CD14-positive monocyte (primary cell): ENCODE results near the gene C2CD2. TPM values are rescaled to one million over a fixed set of nuclear protein-coding genes. Genes with fewer than 3 reads are reported as not detected.

Source experiments
- DNase-seq, 3 donors: peaks; one replicate each; pipeline ENCODE4 v3.0.0-alpha.2; 2011 to 2022
- H2AFZ ChIP-seq: 2 replicates; pipeline ENCODE4 v1.6.0; 2012; ENCODE audit warnings: mild to moderate bottlenecking, low read depth, low read length, inconsistent platforms; ENCODE audit not compliant: insufficient read depth, poor library complexity, severe bottlenecking
- H3K27ac ChIP-seq, 2 donors: 1 replicate in 1 of 2; 2 replicates in 1 of 2; pipeline ENCODE4 v1.5.1; 2012 to 2013; ENCODE audit warnings: low read length in 2 of 2, control low read depth in 1 of 2, inconsistent platforms in 1 of 2, low read depth in 1 of 2, mild to moderate bottlenecking in 1 of 2
- H3K27me3 ChIP-seq, 2 donors: one replicate each; pipeline versions ENCODE4 v1.6.0 to v1.6.1; 2011 to 2013; ENCODE audit warnings: low read length in 2 of 2; ENCODE audit not compliant: control insufficient read depth in 2 of 2, insufficient read depth in 2 of 2
- H3K36me3 ChIP-seq, 2 donors: replicated peaks in 1 of 2; 1 replicate in 1 of 2; 2 replicates in 1 of 2; pipeline versions ENCODE4 v1.5.1 to v1.6.1; 2012 to 2013; ENCODE audit warnings: low read length in 2 of 2, control low read depth in 1 of 2, inconsistent platforms in 1 of 2, mild to moderate bottlenecking in 1 of 2; ENCODE audit not compliant: insufficient read depth in 2 of 2, control insufficient read depth in 1 of 2
- H3K4me1 ChIP-seq, 2 donors: 1 replicate in 1 of 2; 2 replicates in 1 of 2; pipeline versions ENCODE4 v1.5.1 to v1.6.1; 2012 to 2013; ENCODE audit warnings: low read length in 2 of 2, control low read depth in 1 of 2, inconsistent platforms in 1 of 2, mild to moderate bottlenecking in 1 of 2, moderate library complexity in 1 of 2; ENCODE audit not compliant: insufficient read depth in 2 of 2, control insufficient read depth in 1 of 2
- H3K4me2 ChIP-seq: replicated peaks from 2 replicates; pipeline ENCODE3; 2012; ENCODE audit warnings: low read length, moderate library complexity, mild to moderate bottlenecking; ENCODE audit not compliant: poor library complexity, severe bottlenecking; ENCODE audit errors: extremely low read depth
- H3K4me3 ChIP-seq, 3 experiments: fragments of 200-600 bp in 1 of 3; sonication (generic) in 1 of 3; replicated peaks in 1 of 3; 1 replicate in 2 of 3; 2 replicates in 1 of 3; pipeline ENCODE4 v1.5.1; 2011 to 2013; ENCODE audit warnings: low read length in 3 of 3, mild to moderate bottlenecking in 3 of 3, control low read depth in 2 of 3, low read depth in 2 of 3, inconsistent platforms in 1 of 3, moderate library complexity in 1 of 3
- H3K79me2 ChIP-seq: 2 replicates; pipeline ENCODE4 v1.6.0; 2012; ENCODE audit warnings: mild to moderate bottlenecking, control low read depth, inconsistent platforms, low read length, moderate library complexity; ENCODE audit not compliant: insufficient read depth
- H3K9ac ChIP-seq: 2 replicates; pipeline ENCODE4 v1.6.0; 2017; ENCODE audit warnings: low read length, mild to moderate bottlenecking; ENCODE audit not compliant: insufficient read depth, poor library complexity, severe bottlenecking
- H3K9me3 ChIP-seq, 2 donors: replicated peaks in 1 of 2; 1 replicate in 1 of 2; 2 replicates in 1 of 2; pipeline versions ENCODE4 v1.5.1 to v1.6.1; 2012 to 2013; ENCODE audit warnings: low read length in 2 of 2, control low read depth in 1 of 2; ENCODE audit not compliant: control insufficient read depth in 1 of 2, insufficient read depth in 1 of 2
- H4K20me1 ChIP-seq: 2 replicates; pipeline ENCODE4 v1.6.0; 2012; ENCODE audit warnings: mild to moderate bottlenecking, low read length, control low read depth, moderate library complexity; ENCODE audit not compliant: insufficient read depth
- H3K27ac Mint-ChIP-seq, 7 donors: one replicate each; pipeline ENCODE4 v1.8.0; 2020; ENCODE audit warnings: mild to moderate bottlenecking in 7 of 7, mixed read lengths in 7 of 7, moderate library complexity in 6 of 7, inconsistent platforms in 2 of 7
- H3K27me3 Mint-ChIP-seq, 3 donors: one replicate each; pipeline ENCODE4 v1.8.0; 2021 to 2022; ENCODE audit warnings: low read depth in 3 of 3, mild to moderate bottlenecking in 3 of 3, mixed read lengths in 3 of 3, moderate library complexity in 3 of 3, inconsistent platforms in 1 of 3
- H3K36me3 Mint-ChIP-seq, 2 donors: one replicate each; pipeline ENCODE4 v1.8.0; 2020; ENCODE audit warnings: mixed read lengths in 2 of 2, inconsistent platforms in 1 of 2, mild to moderate bottlenecking in 1 of 2
- H3K4me1 Mint-ChIP-seq: one replicate; pipeline ENCODE4 v1.8.0; 2020; ENCODE audit warnings: mild to moderate bottlenecking, mixed read lengths
- H3K4me3 Mint-ChIP-seq, 2 donors: one replicate each; pipeline ENCODE4 v1.8.0; 2020; ENCODE audit warnings: mild to moderate bottlenecking in 2 of 2, mixed read lengths in 2 of 2, moderate library complexity in 1 of 2
- H3K9me3 Mint-ChIP-seq, 7 donors: one replicate each; pipeline ENCODE4 v1.8.0; 2020 to 2022; ENCODE audit warnings: mixed read lengths in 7 of 7, mild to moderate bottlenecking in 6 of 7, moderate library complexity in 6 of 7, inconsistent platforms in 2 of 7
- WGBS: methylation state at CpG from one replicate; pipeline ENCODE4 v1.1.5; 2013; ENCODE audit warnings: missing lambda C conversion rate; ENCODE audit not compliant: insufficient coverage; 5-methylcytosine and 5-hydroxymethylcytosine counted together
- intact Hi-C, 2 donors: fragments of 100-400 bp; cut with micrococcal nuclease; formaldehyde crosslinking; loops; one replicate each; pipeline versions ENCODE4 v1.15.0 to v1.15.1; 2023
- polyA plus RNA-seq, 3 donors: library from polyadenylated mRNA; depleted of rRNA in 1 of 3; unstranded in 2 of 3; stranded (reverse) in 1 of 3; fragments of 300-500 nt in 2 of 3; fragments of >200 nt in 1 of 3; fragmentation: Illumina TruSeq in 2 of 3; gene quantifications; 1 replicate in 2 of 3; 2 replicates in 1 of 3; pipeline ENCODE4 v1.2.3, GENCODE V29; 2012 to 2021
- TF ChIP-seq, protein P1 (sequence below): fragments of 200-600 bp; IDR thresholded peaks from one replicate; pipeline ENCODE4 v1.8.0; 2022; ENCODE audit warnings: antibody characterized with exemption, mild to moderate bottlenecking

Gene C2CD2
- polyA plus RNA-seq, 3 donors = 1.4 to 17.0 (median 3.8) TPM

DNA sequence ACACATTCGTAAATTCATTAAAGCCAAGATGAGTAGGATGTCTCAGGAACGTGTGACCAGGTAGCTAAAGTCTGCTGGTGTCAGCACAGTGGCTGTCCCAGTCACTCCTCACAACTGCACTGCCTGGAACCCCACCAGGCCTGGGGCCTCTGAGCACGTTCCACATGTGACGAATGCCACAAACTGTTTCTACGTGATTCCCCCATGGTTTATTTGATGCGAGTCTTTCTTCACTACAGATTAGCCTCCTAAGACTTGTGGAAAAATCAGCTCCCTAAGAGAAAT is 107.8 kb downstream of the C2CD2 start:
- 98% methylated on average over 5 of the region's 6 CpGs for WGBS
- TF ChIP-seq, protein P1, sequence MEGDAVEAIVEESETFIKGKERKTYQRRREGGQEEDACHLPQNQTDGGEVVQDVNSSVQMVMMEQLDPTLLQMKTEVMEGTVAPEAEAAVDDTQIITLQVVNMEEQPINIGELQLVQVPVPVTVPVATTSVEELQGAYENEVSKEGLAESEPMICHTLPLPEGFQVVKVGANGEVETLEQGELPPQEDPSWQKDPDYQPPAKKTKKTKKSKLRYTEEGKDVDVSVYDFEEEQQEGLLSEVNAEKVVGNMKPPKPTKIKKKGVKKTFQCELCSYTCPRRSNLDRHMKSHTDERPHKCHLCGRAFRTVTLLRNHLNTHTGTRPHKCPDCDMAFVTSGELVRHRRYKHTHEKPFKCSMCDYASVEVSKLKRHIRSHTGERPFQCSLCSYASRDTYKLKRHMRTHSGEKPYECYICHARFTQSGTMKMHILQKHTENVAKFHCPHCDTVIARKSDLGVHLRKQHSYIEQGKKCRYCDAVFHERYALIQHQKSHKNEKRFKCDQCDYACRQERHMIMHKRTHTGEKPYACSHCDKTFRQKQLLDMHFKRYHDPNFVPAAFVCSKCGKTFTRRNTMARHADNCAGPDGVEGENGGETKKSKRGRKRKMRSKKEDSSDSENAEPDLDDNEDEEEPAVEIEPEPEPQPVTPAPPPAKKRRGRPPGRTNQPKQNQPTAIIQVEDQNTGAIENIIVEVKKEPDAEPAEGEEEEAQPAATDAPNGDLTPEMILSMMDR = no peak
- H3K79me2 ChIP-seq = no peaks in the 10 kb centered on the region
- Mint-ChIP-seq H3K4me1 (no peaks in the 10 kb centered on the region), H3K27ac (peak overlapping the region in 3 of 7 donors; percentile 26 to 43 (median 32)), H3K27me3 (peaks cover 0 to 1% (median 0%) of the 10 kb centered on the region in 3 donors), H3K36me3 (peaks cover 28 to 60% of the 10 kb centered on the region in 2 donors), H3K9me3 (peaks cover 4 to 8% (median 7%) of the 10 kb centered on the region in 7 donors), H3K4me3 (no peak overlapping the region)
- peaks cover 10 to 41% of the 10 kb centered on the region in 2 donors for H3K36me3 ChIP-seq
- intact Hi-C loops = no loop called here
- no peak for DNase-seq
- H3K27me3 ChIP-seq = no peaks in the 10 kb centered on the region
- no peaks in the 10 kb centered on the region for H3K4me1 ChIP-seq
- no peaks in the 10 kb centered on the region for H4K20me1 ChIP-seq
- H3K4me2 ChIP-seq = no peak overlapping the region
- no peak overlapping the region for H2AFZ ChIP-seq
- no peak overlapping the region for H3K4me3 ChIP-seq
- no peak overlapping the region for H3K9ac ChIP-seq
- no peaks in the 10 kb centered on the region for H3K9me3 ChIP-seq
- H3K27ac ChIP-seq = no peak overlapping the region

DNA sequence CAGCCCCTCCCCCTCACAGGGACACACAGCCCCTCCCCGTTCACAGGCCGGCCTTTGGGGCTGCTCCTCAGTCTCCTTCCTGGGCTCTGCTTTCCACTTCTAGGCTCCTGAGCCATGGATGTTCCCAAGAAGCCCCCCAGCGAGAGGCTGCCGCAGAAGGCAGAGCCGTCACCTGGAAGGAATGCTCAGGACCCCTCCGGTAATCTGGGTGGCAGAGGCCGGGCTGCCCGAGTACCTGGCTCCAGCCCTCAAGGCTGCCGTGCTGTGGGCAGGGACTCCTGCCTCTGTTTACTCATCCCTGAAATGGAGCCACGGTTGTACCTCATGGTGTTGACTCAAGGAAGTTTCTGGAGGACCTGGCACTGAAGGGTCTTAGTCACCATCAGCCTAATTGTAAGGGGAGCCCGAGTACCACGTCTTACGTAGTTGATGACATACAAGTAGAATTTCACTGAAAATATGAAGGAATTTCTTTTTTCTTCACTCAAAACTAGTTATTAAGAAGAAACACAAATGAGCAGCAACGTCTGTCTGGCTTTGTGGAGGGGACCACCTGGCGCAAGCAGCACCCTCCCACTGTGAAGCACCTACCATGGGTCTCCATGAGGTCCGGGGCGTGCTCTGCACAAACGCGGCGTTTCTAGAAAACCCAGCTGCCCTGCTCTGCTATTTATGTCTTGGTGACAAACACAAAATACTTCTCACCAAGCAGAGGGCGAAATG is 108.3 kb downstream of the C2CD2 start:
- H4K20me1 ChIP-seq = no peaks in the 10 kb centered on the region
- 95% methylated on average over 17 of the region's 21 CpGs for WGBS
- no peak overlapping the region for H3K4me3 ChIP-seq
- H3K4me3 Mint-ChIP-seq = no peak overlapping the region
- no peaks in the 10 kb centered on the region for H3K9me3 ChIP-seq
- H3K36me3 ChIP-seq = peaks cover 10 to 45% of the 10 kb centered on the region in 2 donors
- H3K79me2 ChIP-seq = no peaks in the 10 kb centered on the region
- no peak for DNase-seq
- no peaks in the 10 kb centered on the region for H3K4me1 Mint-ChIP-seq
- no peak overlapping the region for H3K9ac ChIP-seq
- H3K36me3 Mint-ChIP-seq = peaks cover 29 to 65% of the 10 kb centered on the region in 2 donors
- H3K9me3 Mint-ChIP-seq = peaks cover 7 to 13% (median 11%) of the 10 kb centered on the region in 7 donors
- intact Hi-C loops = no loop called here
- TF ChIP-seq, protein P1 = no peak
- H3K4me2 ChIP-seq = no peak overlapping the region
- peaks cover 0 to 1% (median 1%) of the 10 kb centered on the region in 3 donors for H3K27me3 Mint-ChIP-seq
- H3K27ac Mint-ChIP-seq = peak overlapping the region in 3 of 7 donors; percentile 26 to 43 (median 41)
- H3K4me1 ChIP-seq = no peaks in the 10 kb centered on the region
- H3K27ac ChIP-seq = no peak overlapping the region
- no peaks in the 10 kb centered on the region for H3K27me3 ChIP-seq
- H2AFZ ChIP-seq = no peak overlapping the region
